Uterus (tissue), 4 donors: ENCODE measurements around the gene LGALS7. TPM values are rescaled to one million over a fixed set of nuclear protein-coding genes. Genes with fewer than 3 reads are reported as not detected.
"Not testable (repeated sequence)": the region's sequence is repeated elsewhere in the genome, so short reads cannot be mapped to it uniquely, and the experiment has no call there.

Experiments used
- DNase-seq, 2 donors: peaks; one replicate each; pipeline ENCODE4 v3.0.0-alpha.2; 2019 to 2020
- H3K27ac ChIP-seq, 2 donors: fragments of 200-600 bp; sonication (generic); 1 replicate in 1 of 2; 2 replicates in 1 of 2; pipeline ENCODE4 v1.5.1; 2016 to 2018
- H3K27me3 ChIP-seq, 2 donors: fragments of 200-600 bp; sonication (generic); one replicate each; pipeline ENCODE4 v1.5.1; 2018 to 2019; ENCODE audit warnings: control low read depth in 1 of 2
- H3K36me3 ChIP-seq, 2 donors: fragments of 200-600 bp; sonication (generic); one replicate each; pipeline ENCODE4 v1.5.1; 2019; ENCODE audit warnings: control low read depth in 1 of 2
- H3K4me1 ChIP-seq, 2 donors: fragments of 200-600 bp; sonication (generic); one replicate each; pipeline ENCODE4 v1.5.1; 2018 to 2019; ENCODE audit warnings: control low read depth in 1 of 2
- H3K4me3 ChIP-seq, 2 donors: fragments of 200-600 bp; sonication (generic); 1 replicate in 1 of 2; 2 replicates in 1 of 2; pipeline ENCODE4 v1.5.1; 2018 to 2019; ENCODE audit warnings: mild to moderate bottlenecking in 1 of 2
- H3K9me3 ChIP-seq, 2 donors: fragments of 200-600 bp; sonication (generic); one replicate each; pipeline ENCODE4 v1.5.1; 2019; ENCODE audit warnings: control low read depth in 1 of 2
- POLR2A ChIP-seq, 2 donors: fragments of 450-650 bp; IDR thresholded peaks; one replicate each; pipeline ENCODE4 v1.6.1; 2016; ENCODE audit warnings: antibody characterized with exemption in 2 of 2, mild to moderate bottlenecking in 1 of 2, moderate library complexity in 1 of 2
- intact Hi-C: fragments of 100-400 bp; cut with DNase I; formaldehyde crosslinking; loops from one replicate; pipeline ENCODE4 v1.15.1; 2023; ENCODE audit warnings: low total_unique reads
- total RNA-seq, 4 donors: library from RNA; depleted of rRNA in 3 of 4; stranded (reverse); fragments of >200 nt in 3 of 4; gene quantifications; one replicate each; pipeline versions ENCODE4 v1.1.0 to v1.2.4, GENCODE V29; 2014 to 2023
- TF ChIP-seq, protein P1 (sequence below), 4 experiments: fragments of 200-600 bp in 2 of 4; fragments of 450-650 bp in 2 of 4; sonication (generic) in 2 of 4; IDR thresholded peaks; one replicate each; pipeline ENCODE4 v1.5.1; 2016 to 2019; ENCODE audit warnings: antibody characterized with exemption in 4 of 4, mild to moderate bottlenecking in 2 of 4, moderate library complexity in 1 of 4
- donor health status: DM: yes; HTN: yes; CAD: no.

LGALS7 gene
- total RNA-seq, 4 donors from 2014 or later = 2.6 TPM; not detected in 3

- Histone ChIP-seq H3K9me3 (no peaks in the 10 kb centered on the region), H3K36me3 (no peaks in the 10 kb centered on the region), H3K4me3 (no peak overlapping the region), H3K27me3 (no peaks in the 10 kb centered on the region), H3K27ac (no peak overlapping the region), H3K4me1 (no peaks in the 10 kb centered on the region)
- no peak for TF ChIP-seq POLR2A (IDR thresholded peaks at IDR 0.05)
- TF ChIP-seq, protein P1, sequence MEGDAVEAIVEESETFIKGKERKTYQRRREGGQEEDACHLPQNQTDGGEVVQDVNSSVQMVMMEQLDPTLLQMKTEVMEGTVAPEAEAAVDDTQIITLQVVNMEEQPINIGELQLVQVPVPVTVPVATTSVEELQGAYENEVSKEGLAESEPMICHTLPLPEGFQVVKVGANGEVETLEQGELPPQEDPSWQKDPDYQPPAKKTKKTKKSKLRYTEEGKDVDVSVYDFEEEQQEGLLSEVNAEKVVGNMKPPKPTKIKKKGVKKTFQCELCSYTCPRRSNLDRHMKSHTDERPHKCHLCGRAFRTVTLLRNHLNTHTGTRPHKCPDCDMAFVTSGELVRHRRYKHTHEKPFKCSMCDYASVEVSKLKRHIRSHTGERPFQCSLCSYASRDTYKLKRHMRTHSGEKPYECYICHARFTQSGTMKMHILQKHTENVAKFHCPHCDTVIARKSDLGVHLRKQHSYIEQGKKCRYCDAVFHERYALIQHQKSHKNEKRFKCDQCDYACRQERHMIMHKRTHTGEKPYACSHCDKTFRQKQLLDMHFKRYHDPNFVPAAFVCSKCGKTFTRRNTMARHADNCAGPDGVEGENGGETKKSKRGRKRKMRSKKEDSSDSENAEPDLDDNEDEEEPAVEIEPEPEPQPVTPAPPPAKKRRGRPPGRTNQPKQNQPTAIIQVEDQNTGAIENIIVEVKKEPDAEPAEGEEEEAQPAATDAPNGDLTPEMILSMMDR (IDR thresholded peaks at IDR 0.05) = no peak
- no peak for DNase-seq
- intact Hi-C loops = no loop called here
These were observed 13.7 kb downstream of the LGALS7 start for GRCh38 chr19:38759590-38760003.

DNA sequence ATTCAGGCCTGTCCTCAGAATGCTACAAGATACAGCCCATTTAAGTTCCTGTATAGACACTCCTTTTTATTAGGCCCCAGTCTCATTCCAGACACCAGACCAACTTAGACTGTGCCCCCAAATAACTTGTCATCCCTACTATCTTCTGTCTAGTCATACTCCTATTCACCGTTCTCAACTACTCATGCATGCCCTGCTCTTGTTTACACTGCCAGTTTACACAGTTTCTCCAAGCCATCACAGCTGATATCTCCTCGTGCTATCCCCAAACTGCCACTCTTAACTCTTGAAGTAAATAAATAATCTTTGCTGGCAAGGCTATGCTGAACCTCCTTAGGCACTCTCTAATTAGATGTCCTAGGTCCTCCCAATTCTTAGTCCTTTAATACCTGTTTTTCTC lies 19.1 kb downstream of the LGALS7 start:
- intact Hi-C loops, H3K9me3 ChIP-seq, DNase-seq, H3K4me3 ChIP-seq, H3K4me1 ChIP-seq, H3K27ac ChIP-seq, H3K36me3 ChIP-seq, H3K27me3 ChIP-seq: not testable (repeated sequence)

GRCh38 chr19:38753783-38754182 lies 19.5 kb downstream of the LGALS7 start:
- H3K9me3 ChIP-seq, DNase-seq, H3K4me1 ChIP-seq, H3K27ac ChIP-seq, H3K27me3 ChIP-seq, H3K36me3 ChIP-seq, intact Hi-C loops, H3K4me3 ChIP-seq: not testable (repeated sequence)

DNA sequence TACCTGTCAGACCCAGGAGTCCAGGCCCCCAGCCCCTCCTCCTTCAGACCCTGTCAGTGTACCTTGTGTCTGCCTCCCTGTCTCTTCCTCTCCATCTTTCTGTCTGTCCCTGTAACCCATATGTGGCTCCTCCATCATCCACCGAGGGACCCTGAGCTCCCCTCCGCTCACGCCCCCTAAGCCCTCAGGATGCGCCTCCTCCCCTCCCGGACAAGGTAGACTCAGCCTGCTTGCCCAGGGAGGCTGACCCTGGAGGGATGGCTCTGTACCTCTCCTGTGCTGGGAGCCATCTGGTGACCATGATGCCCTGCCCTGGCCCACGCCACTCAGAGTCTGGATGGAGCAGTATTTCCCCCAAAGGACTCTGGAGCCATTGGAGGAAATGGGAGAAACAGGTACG lies 28.0 kb downstream of the LGALS7 start:
- no peak for TF ChIP-seq POLR2A (IDR thresholded peaks at IDR 0.05)
- TF ChIP-seq, protein P1 (IDR thresholded peaks at IDR 0.05) = no peak
- no peak for DNase-seq
- H3K27me3 ChIP-seq = no peaks in the 10 kb centered on the region
- no peaks in the 10 kb centered on the region for H3K9me3 ChIP-seq
- no peak overlapping the region for H3K27ac ChIP-seq
- H3K36me3 ChIP-seq = no peaks in the 10 kb centered on the region
- no peaks in the 10 kb centered on the region for H3K4me1 ChIP-seq
- no peak overlapping the region for H3K4me3 ChIP-seq
- intact Hi-C loops = no loop called here

DNA sequence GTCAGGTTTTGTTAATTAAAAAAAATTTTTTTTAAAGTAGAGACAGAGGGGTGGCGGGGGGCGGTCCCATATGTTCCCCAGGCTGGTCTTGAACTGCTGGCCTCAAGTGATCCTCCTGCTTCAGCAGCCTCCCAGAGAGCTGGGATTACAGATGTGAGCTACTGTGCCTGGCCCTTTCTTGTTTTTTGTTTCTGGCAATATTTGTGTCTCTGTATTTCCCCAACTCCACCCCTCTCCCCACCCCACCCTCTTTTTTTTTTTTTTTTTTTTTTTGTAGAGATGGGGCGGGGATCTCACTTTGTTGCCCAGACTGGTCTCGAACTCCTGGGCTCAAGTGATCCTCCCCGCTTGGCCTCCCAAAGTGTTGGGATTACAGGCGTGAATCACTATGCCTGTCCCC lies 28.4 kb downstream of the LGALS7 start:
- intact Hi-C loops = no loop called here
- H3K27me3 ChIP-seq = no peaks in the 10 kb centered on the region
- no peaks in the 10 kb centered on the region for H3K9me3 ChIP-seq
- H3K27ac ChIP-seq = no peak overlapping the region
- H3K36me3 ChIP-seq = no peaks in the 10 kb centered on the region
- no peaks in the 10 kb centered on the region for H3K4me1 ChIP-seq
- no peak for DNase-seq
- no peak overlapping the region for H3K4me3 ChIP-seq
- TF ChIP-seq, protein P1 (IDR thresholded peaks at IDR 0.05) = no peak
- TF ChIP-seq POLR2A (IDR thresholded peaks at IDR 0.05) = no peak

- Histone ChIP-seq H3K27me3 (no peaks in the 10 kb centered on the region), H3K27ac (no peak within 1 kb of the TSS), H3K36me3 (no peaks in the 10 kb centered on the region), H3K4me1 (no peaks in the 10 kb centered on the region), H3K4me3 (no peak within 1 kb of the TSS), H3K9me3 (no peaks in the 10 kb centered on the region)
- intact Hi-C loops = no loop called here
- no peak for TF ChIP-seq POLR2A (IDR thresholded peaks at IDR 0.05)
- TF ChIP-seq, protein P1 (IDR thresholded peaks at IDR 0.05) = no peak
- DNase-seq = no peak
These were observed 29.0 kb downstream of the LGALS7 start, which contains the start of gene CAPN12 for GRCh38 chr19:38744298-38744681. TSS of gene CAPN12 (minus strand) at chr19:38744474. CDS start at chr19:38744165, 309 bp downstream.
